HG03280 (cell line): ENCODE data around the gene GHDC.
"Not testable (repeated sequence)": the region's sequence is repeated elsewhere in the genome, so short reads cannot be mapped to it uniquely, and the experiment has no call there.

Experiments
- ATAC-seq: cut with Tn5 transposase; IDR thresholded peaks from one replicate; pipeline ENCODE4 v1.9.1; 2021; ENCODE audit warnings: mild to moderate bottlenecking, moderate library complexity; ENCODE audit not compliant: unreplicated experiment

GHDC gene

GRCh38 chr17:42159796-42160530 is 34.3 kb downstream of the GHDC start:
- no peak for ATAC-seq

GRCh38 chr17:42155614-42156045 is 38.7 kb downstream of the GHDC start:
- ATAC-seq = no peak

- ATAC-seq = no peak
Measured at GRCh38 chr17:42153919-42154742, 40.2 kb downstream of the GHDC start.

- no peak for ATAC-seq
Measured at GRCh38 chr17:42146911-42147607, 47.2 kb downstream of the GHDC start.

GRCh38 chr17:42143138-42143537 is 51.2 kb downstream of the GHDC start:
- not testable (repeated sequence) for ATAC-seq

- no peak for ATAC-seq
Measured at GRCh38 chr17:42142371-42142896, 51.9 kb downstream of the GHDC start.

- no peak for ATAC-seq
Measured at GRCh38 chr17:42141382-42141781, 52.9 kb downstream of the GHDC start.

GRCh38 chr17:42140690-42141089 is 53.6 kb downstream of the GHDC start:
- ATAC-seq = not testable (repeated sequence)
